ENCODE results near the gene PXT1.
"Not testable (repeated sequence)": the region's sequence is repeated elsewhere in the genome, so short reads cannot be mapped to it uniquely, and the experiment has no call there.

PXT1 gene

DNA sequence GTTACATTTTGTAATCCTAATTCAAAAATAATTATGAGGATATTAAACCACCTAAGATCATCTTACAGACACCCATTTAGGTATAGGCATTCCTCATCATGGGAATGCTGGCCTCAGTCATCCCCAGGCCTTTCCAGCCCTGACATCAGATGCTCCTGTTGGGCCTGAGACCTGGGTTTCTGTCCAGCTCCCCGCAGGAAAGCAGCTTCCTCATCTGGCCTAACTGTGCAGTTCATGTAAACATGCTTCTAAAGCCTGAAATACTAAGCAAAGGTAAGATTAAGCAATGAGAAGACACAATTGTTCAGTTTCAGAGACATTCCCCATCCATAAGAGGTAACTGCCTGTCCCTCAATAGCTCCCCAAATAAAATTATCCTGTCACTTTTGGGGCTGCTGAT is 74.2 kb downstream of the PXT1 start:
- FAIRE-seq: no peak

- FAIRE-seq: no peak
Observed at GRCh38 chr6:36367743-36368142, 74.9 kb downstream of the PXT1 start.

DNA sequence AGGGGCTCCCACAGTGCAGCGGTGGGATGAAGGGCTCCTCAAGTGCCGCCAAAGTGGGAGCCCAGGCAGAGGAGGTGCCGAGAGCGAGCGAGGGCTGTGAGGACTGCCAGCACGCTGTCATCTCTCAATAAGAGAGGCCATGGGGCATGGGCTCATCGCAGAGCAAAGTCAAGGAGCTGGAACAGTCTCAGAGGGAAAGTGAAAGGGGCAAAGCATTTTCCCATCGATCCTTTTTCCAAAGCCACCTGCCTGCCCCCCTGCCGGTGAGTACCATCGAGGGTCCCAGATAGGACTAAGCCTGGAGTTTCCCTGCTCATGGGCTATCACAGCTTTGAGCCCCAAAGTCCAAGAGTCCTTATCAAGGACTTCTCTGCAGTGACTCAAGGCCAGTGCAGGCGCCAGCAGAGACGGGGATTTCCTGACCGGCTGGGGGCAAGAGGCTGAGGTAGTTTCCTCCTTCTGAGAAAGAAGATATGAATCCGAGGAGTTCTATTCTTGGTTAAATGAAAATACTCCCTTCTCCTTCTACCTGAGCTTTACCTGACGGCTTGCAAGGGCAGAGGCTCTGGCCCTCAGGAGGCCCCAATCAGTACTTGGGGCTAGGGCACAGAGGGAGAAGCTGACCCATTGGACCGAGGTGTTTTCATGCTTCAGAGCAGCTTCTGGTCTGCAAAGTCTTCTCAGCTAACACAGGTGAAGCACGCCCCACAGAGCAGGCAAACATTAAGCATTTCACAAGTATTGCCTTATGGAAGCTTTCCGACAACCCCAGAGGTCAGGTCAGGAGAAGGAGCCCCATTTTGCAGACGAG is 77.8 kb downstream of the PXT1 start:
- no peak for FAIRE-seq

DNA sequence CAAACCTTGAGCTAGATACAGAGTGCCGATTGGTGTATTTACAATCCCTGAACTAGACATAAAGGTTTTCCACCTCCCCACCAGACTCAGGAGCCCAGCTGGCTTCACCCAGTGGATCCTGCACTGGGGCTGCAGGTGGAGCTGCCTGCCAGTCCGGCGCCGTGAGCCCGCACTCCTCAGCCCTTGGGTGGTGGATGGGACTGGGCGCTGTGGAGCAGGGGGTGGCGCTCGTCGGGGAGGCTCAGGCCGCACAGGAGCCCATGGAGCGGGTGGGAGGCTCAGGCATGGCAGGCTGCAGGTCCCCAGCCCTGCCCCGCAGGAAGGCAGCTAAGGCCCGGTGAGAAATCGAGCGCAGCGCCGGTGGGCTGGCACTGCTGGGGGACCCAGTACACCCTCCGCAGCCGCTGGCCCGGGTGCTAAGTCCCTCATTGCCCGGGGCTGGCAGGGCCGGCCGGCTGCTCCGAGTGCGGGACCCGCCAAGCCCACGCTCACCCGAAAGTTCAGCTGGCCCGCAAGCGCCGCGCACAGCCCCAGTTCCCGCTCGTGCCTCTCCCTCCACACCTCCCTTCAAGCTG is 78.5 kb downstream of the PXT1 start:
- not testable (repeated sequence) for FAIRE-seq

DNA sequence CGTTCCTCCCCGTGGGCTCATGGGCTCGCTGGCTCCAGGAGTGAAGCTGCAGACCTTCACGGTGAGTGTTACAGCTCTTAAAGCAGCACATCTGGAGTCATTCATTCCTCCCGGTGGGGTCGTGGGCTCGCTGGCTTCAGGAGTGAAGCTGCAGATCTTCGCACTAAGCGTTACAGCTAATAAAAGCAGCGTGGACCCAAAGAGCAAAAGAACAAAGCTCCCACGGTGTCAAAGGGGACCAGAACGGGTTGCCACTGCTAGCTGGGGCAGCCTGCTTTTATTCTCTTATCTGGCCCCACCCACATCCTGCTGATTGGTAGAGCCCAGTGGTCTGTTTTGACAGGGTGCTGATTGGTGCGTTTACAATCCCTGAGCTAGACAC is 79.3 kb downstream of the PXT1 start:
- not testable (repeated sequence) for FAIRE-seq

- FAIRE-seq: no peak
Observed at GRCh38 chr6:36362551-36363370, 79.9 kb downstream of the PXT1 start.

GRCh38 chr6:36361071-36361470 is 81.6 kb downstream of the PXT1 start:
- no peak for FAIRE-seq

DNA sequence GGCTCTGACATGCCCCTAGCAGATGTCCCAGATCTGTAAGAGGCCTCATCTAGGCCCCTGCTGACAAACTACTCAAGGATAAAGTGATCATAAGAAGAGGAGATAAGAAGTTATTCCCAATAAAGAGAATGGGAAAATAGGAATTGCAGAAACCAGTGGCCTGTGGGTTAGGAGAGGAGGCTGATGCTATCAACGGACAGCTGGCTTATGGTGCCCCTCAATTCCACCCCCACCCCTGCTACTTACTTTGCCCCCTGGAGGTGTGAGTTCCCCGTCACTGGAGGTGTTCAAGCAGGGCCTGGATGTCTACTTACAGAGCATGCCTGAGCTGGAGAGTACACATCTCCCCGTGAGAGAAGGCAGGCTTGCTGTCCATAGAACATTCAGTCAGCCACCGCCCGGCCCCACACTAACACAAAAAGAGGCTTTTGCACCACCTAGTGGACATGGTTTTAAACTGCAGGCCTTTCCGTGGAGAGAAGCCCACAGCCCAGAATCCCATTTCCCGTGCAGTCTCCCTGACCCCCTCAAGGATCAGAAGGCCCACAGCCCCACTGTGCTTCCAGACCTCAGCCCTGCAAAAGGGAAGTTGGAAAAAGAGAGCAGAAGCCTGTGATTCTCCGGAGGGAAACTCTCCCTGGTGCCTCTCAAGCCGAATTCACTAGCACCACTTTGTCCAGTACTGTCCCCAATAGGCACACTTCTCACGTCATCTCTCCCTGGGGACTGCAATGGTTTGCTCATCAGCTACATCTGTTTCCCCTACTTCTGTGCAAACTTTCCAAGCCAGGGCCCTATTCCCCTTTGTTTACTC is 82.2 kb downstream of the PXT1 start:
- no peak for FAIRE-seq

DNA sequence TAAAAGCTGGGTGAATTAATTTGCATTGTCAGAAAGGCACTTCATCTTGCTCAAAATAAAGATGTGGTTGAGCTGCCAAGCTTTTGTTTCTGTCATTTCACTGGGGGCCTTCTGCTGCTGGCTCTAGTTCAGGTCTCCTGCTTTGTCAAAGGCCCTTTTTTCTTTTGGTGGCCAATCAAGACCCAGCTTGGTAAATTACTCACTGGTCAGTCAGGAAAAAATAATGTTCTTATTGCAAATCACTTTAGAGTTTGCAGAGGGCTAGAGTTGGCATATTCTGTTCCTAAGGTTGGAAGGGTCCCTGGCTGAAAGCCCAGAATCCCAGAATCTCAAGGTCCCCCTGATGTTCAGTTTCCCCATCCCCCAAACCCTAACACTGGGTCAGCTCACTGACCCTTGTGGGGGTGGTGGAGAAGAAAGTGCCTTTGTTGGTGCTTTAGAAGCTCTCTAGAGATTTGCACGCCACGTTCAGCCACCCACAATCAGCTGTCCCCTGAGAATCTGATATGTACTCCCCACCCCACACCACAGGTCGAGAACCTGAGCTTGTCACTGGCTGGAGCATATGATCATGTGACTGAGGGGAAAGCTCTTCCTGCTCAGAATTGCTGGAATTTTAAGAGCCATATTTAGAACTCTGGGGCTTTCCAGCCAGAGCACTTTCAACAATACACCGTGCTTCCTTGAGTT is 84.3 kb downstream of the PXT1 start:
- FAIRE-seq: no peak

DNA sequence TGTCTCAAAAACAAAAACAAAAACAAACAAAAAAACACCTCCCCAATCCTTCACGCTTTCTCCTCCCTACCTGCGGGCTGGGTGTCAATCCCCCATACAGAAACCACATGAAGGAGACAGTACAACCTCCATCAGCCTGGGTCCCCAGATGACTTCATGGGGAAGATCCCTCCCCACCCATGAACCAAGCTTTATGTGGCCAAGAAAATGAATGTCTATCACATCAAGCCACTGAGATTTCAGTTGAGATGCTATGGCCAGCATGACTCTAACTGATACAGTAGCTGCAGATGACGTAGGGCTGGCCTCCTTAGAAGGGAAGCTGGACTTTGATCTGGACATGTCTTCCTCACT is 84.8 kb downstream of the PXT1 start:
- no peak for FAIRE-seq

GRCh38 chr6:36355819-36356218 is 86.8 kb downstream of the PXT1 start:
- FAIRE-seq: no peak

GRCh38 chr6:36353411-36353915 is 89.2 kb downstream of the PXT1 start:
- FAIRE-seq: no peak

DNA sequence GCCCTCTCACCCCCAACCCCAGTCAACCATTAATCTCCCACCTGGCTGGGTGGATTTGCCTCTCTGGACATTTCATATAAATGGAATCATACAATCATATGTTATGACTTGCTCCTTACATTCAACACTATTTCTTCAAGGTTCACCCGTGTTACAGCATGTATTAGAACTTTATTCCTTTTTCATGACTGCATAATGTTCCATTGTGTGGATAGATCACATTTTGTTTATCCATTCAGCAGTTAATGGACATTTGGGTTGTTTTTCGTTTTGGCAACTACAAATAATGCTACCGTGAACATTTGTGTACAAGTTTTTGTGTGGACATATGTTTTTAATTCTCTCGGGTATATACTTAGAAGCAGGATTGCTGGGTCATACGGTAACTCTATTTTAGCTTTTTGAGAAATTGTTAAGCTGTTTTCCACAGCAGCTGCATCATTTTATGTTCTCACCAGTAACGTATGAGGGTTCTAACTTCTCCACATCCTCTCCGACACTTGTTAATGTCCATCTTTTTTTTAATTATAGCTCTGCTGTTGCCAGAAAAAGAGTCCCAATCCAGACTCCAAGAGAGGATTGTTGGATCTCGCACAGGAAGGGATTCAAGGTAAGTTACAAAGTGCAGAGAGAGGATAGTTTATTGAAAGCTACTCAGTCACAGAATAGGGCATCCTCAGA is 90.0 kb downstream of the PXT1 start:
- FAIRE-seq: no peak

- FAIRE-seq: no peak
Observed at GRCh38 chr6:36350681-36351571, 91.7 kb downstream of the PXT1 start.

GRCh38 chr6:36350082-36350481 is 92.6 kb downstream of the PXT1 start:
- no peak for FAIRE-seq

GRCh38 chr6:36349240-36349639 is 93.4 kb downstream of the PXT1 start:
- no peak for FAIRE-seq

DNA sequence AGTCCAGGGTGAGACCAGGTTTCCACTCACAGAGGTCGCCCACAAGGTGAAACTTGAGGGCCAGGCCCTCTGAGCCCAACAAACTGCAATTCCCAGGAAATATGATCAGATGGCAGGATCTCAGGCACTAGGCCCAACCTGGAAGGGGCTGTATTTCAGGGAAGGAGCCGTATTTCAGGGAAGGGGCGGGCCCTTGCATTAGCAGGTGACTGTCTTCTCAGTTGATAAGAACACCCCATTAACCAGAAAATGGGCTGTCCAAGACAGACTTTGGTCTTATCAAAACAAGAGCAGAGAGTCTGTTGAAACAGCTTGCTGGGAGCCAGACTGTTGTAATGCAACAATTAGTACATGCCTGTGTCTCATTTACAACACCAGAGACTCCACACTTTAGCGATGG is 95.0 kb downstream of the PXT1 start:
- FAIRE-seq: no peak

GRCh38 chr6:36346486-36347273 is 96.0 kb downstream of the PXT1 start:
- no peak for FAIRE-seq

- FAIRE-seq: no peak
Observed at GRCh38 chr6:36345681-36346466, 96.8 kb downstream of the PXT1 start.

Measured in islet of Langerhans (tissue), 1 donor.